H9 (cell line): ENCODE results near the gene MSMB. TPM values are rescaled to one million over a fixed set of nuclear protein-coding genes. Genes with fewer than 3 reads are reported as not detected.

ENCODE experiments used
- DNase-seq: peaks from one replicate; pipeline ENCODE4 v3.0.0-alpha.2; 2017
- H2AFZ ChIP-seq: one replicate; pipeline ENCODE4 v1.6.1; 2013; ENCODE audit warnings: mild to moderate bottlenecking, low read length, control low read depth, moderate library complexity
- H2AK5ac ChIP-seq: 2 replicates; pipeline ENCODE4 v1.6.1; 2013; ENCODE audit warnings: low read length, control low read depth, mixed read lengths; ENCODE audit not compliant: insufficient read length
- H2BK120ac ChIP-seq: one replicate; pipeline ENCODE4 v1.6.1; 2013; ENCODE audit warnings: low read depth, mild to moderate bottlenecking, low read length, control low read depth, inconsistent platforms; ENCODE audit not compliant: poor library complexity, severe bottlenecking
- H2BK12ac ChIP-seq: 2 replicates; pipeline ENCODE4 v1.6.1; 2013; ENCODE audit warnings: low read length, control low read depth, mixed read lengths, low read depth; ENCODE audit not compliant: insufficient read length
- H2BK15ac ChIP-seq: 2 replicates; pipeline ENCODE4 v1.6.1; 2013; ENCODE audit warnings: low read depth, low read length, control low read depth
- H2BK20ac ChIP-seq: one replicate; pipeline ENCODE4 v1.6.1; 2013; ENCODE audit warnings: low read depth, mild to moderate bottlenecking, low read length, control low read depth, inconsistent platforms; ENCODE audit not compliant: poor library complexity, severe bottlenecking
- H2BK5ac ChIP-seq: 2 replicates; pipeline ENCODE4 v1.6.1; 2013; ENCODE audit warnings: low read length, control low read depth, mixed read lengths; ENCODE audit not compliant: insufficient read length
- H3K14ac ChIP-seq: 2 replicates; pipeline ENCODE4 v1.6.1; 2013; ENCODE audit warnings: low read length, control low read depth; ENCODE audit not compliant: insufficient read depth
- H3K18ac ChIP-seq: 2 replicates; pipeline ENCODE4 v1.6.1; 2013; ENCODE audit warnings: low read depth, mild to moderate bottlenecking, mixed read lengths, low read length, control low read depth; ENCODE audit not compliant: insufficient read length
- H3K23ac ChIP-seq: 2 replicates; pipeline ENCODE4 v1.6.1; 2013; ENCODE audit warnings: low read length, control low read depth, mixed read lengths, low read depth; ENCODE audit not compliant: insufficient read length
- H3K23me2 ChIP-seq: 2 replicates; pipeline ENCODE4 v1.6.1; 2013; ENCODE audit warnings: low read depth, mild to moderate bottlenecking, mixed read lengths, low read length, control low read depth; ENCODE audit not compliant: insufficient read length, poor library complexity, severe bottlenecking
- H3K27ac ChIP-seq: 2 replicates; pipeline ENCODE4 v1.5.1; 2013; ENCODE audit warnings: low read length, control low read depth, mixed read lengths, low read depth; ENCODE audit not compliant: insufficient read length
- H3K27me3 ChIP-seq: 2 replicates; pipeline ENCODE4 v1.6.1; 2013; ENCODE audit warnings: low read length, control low read depth, inconsistent platforms; ENCODE audit not compliant: insufficient read depth
- H3K4ac ChIP-seq: 2 replicates; pipeline ENCODE4 v1.6.1; 2013; ENCODE audit warnings: low read depth, mild to moderate bottlenecking, control low read depth, inconsistent platforms, low read length, moderate library complexity
- H3K4me1 ChIP-seq: 2 replicates; pipeline ENCODE4 v1.6.1; 2013; ENCODE audit warnings: low read length, control low read depth, inconsistent platforms; ENCODE audit not compliant: insufficient read depth
- H3K4me2 ChIP-seq: 2 replicates; pipeline ENCODE4 v1.6.1; 2013; ENCODE audit warnings: low read length, control low read depth, mixed read lengths; ENCODE audit not compliant: insufficient read length, insufficient read depth
- H3K56ac ChIP-seq: 2 replicates; pipeline ENCODE4 v1.6.1; 2013; ENCODE audit warnings: low read depth, mild to moderate bottlenecking, mixed read lengths, low read length, control low read depth; ENCODE audit not compliant: insufficient read length
- H3K79me1 ChIP-seq: 2 replicates; pipeline ENCODE4 v1.6.1; 2013; ENCODE audit warnings: low read depth, mild to moderate bottlenecking, moderate library complexity, low read length, control low read depth, inconsistent platforms; ENCODE audit not compliant: insufficient read depth, poor library complexity, severe bottlenecking
- H3K79me2 ChIP-seq: 2 replicates; pipeline ENCODE4 v1.6.1; 2013; ENCODE audit warnings: low read length, control low read depth, inconsistent platforms; ENCODE audit not compliant: insufficient read depth
- H3K9ac ChIP-seq: 2 replicates; pipeline ENCODE4 v1.6.1; 2013; ENCODE audit warnings: low read length, control low read depth, mixed read lengths; ENCODE audit not compliant: insufficient read length; ENCODE audit errors: extremely low read depth
- H3K9me3 ChIP-seq: one replicate; pipeline ENCODE4 v1.6.1; 2013; ENCODE audit warnings: low read depth, low read length, inconsistent platforms; ENCODE audit not compliant: control insufficient read depth
- H3T11ph ChIP-seq: one replicate; pipeline ENCODE4 v1.6.1; 2013; ENCODE audit warnings: mild to moderate bottlenecking, low read length, control low read depth, inconsistent platforms
- H4K20me1 ChIP-seq: one replicate; pipeline ENCODE4 v1.6.1; 2013; ENCODE audit not compliant: control insufficient read depth, insufficient read length, insufficient read depth
- H4K5ac ChIP-seq: 2 replicates; pipeline ENCODE4 v1.6.1; 2013; ENCODE audit warnings: low read depth, mild to moderate bottlenecking, mixed read lengths, low read length, control low read depth; ENCODE audit not compliant: insufficient read length
- H4K8ac ChIP-seq: replicated peaks from 2 replicates; pipeline ENCODE4 v1.6.1; 2013; ENCODE audit warnings: low read length, control low read depth, mixed read lengths, low read depth; ENCODE audit not compliant: insufficient read length
- H4K91ac ChIP-seq: 2 replicates; pipeline ENCODE4 v1.6.1; 2013; ENCODE audit warnings: low read depth, mild to moderate bottlenecking, moderate library complexity, mixed read lengths, low read length, control low read depth; ENCODE audit not compliant: insufficient read length
- H3K27ac Mint-ChIP-seq, 3 experiments: 2 replicates in 2 of 3; 3 replicates in 1 of 3; pipeline ENCODE4 v1.8.0; 2020 to 2021; ENCODE audit warnings: mixed read lengths in 3 of 3, mild to moderate bottlenecking in 1 of 3, moderate library complexity in 1 of 3
- H3K27me3 Mint-ChIP-seq: 2 replicates; pipeline ENCODE4 v1.8.0; 2021; ENCODE audit warnings: low read depth, mild to moderate bottlenecking, moderate library complexity, mixed read lengths
- H3K36me3 Mint-ChIP-seq, 3 experiments: 2 replicates in 2 of 3; 3 replicates in 1 of 3; pipeline ENCODE4 v1.8.0; 2020 to 2021; ENCODE audit warnings: low read depth in 3 of 3, mixed read lengths in 3 of 3; ENCODE audit not compliant: insufficient read depth in 1 of 3
- H3K4me1 Mint-ChIP-seq, 2 experiments: 2 replicates each; pipeline ENCODE4 v1.8.0; 2020; ENCODE audit warnings: mixed read lengths in 2 of 2
- H3K4me3 Mint-ChIP-seq, 2 experiments: 2 replicates in 1 of 2; 3 replicates in 1 of 2; pipeline ENCODE4 v1.8.0; 2020 to 2021; ENCODE audit warnings: mild to moderate bottlenecking in 2 of 2, mixed read lengths in 2 of 2, moderate library complexity in 1 of 2
- H3K9me3 Mint-ChIP-seq, 2 experiments: 2 replicates in 1 of 2; 3 replicates in 1 of 2; pipeline ENCODE4 v1.8.0; 2020; ENCODE audit warnings: mild to moderate bottlenecking in 2 of 2, mixed read lengths in 2 of 2, moderate library complexity in 1 of 2
- CTCF ChIP-seq: fragments of 200-600 bp; sonication (generic); conservative IDR thresholded peaks from 3 replicates; pipeline ENCODE4 v1.8.0; 2021; ENCODE audit warnings: antibody characterized with exemption, mild to moderate bottlenecking
- total RNA-seq: library from RNA; stranded (reverse); gene quantifications from 2 replicates; pipeline ENCODE4 v1.2.1, GENCODE V29; 2021

Gene MSMB
- total RNA-seq, 1 experiment from 2014 or later: not detected

- H3K4me1 Mint-ChIP-seq: peaks cover 29 to 32% of the 10 kb centered on the region in 2 experiments
- H3K14ac ChIP-seq: no peak overlapping the region
- H3K27me3 ChIP-seq: no peaks in the 10 kb centered on the region
- no peaks in the 10 kb centered on the region for H4K20me1 ChIP-seq
- H3K9ac ChIP-seq: no peak overlapping the region
- no peak overlapping the region for H2BK12ac ChIP-seq
- no peak overlapping the region for H3K27ac Mint-ChIP-seq
- no peaks in the 10 kb centered on the region for H3K79me1 ChIP-seq
- no peak overlapping the region for H3K27ac ChIP-seq
- DNase-seq: no peak
- H2BK5ac ChIP-seq: no peak overlapping the region
- H2AK5ac ChIP-seq: no peak overlapping the region
- H4K91ac ChIP-seq: no peak overlapping the region
- H3K18ac ChIP-seq: no peak overlapping the region
- H3K9me3 Mint-ChIP-seq: no peaks in the 10 kb centered on the region
- no peak overlapping the region for H2BK15ac ChIP-seq
- peaks cover 3% of the 10 kb centered on the region; the same call in 1 of the 2 replicates for H3K79me2 ChIP-seq
- H3K4me3 Mint-ChIP-seq: no peak overlapping the region
- no peak overlapping the region for H3K4me2 ChIP-seq
- H3K36me3 Mint-ChIP-seq: no peaks in the 10 kb centered on the region
- H3K9me3 ChIP-seq: no peaks in the 10 kb centered on the region
- no peak overlapping the region for H3T11ph ChIP-seq
- H3K4me1 ChIP-seq: no peaks in the 10 kb centered on the region
- no peak overlapping the region for H3K23ac ChIP-seq
- TF ChIP-seq CTCF: no peak
- peaks cover 3% of the 10 kb centered on the region for H3K23me2 ChIP-seq
- H4K5ac ChIP-seq: no peak overlapping the region
- no peak overlapping the region for H2BK20ac ChIP-seq
- H2AFZ ChIP-seq: no peak overlapping the region
- H2BK120ac ChIP-seq: no peak overlapping the region
- H3K56ac ChIP-seq: no peak overlapping the region
- no peak overlapping the region for H3K4ac ChIP-seq
- no peaks in the 10 kb centered on the region for H3K27me3 Mint-ChIP-seq
- H4K8ac ChIP-seq: no peak overlapping the region
These were observed 20.0 kb downstream of the MSMB start for GRCh38 chr10:46026106-46026505.
